ENCODE measurements around the gene OSBP2. TPM values are rescaled to one million over a fixed set of nuclear protein-coding genes. Genes with fewer than 3 reads are reported as not detected.

Gene OSBP2
- total and polyA plus RNA-seq, 10 of the 15 experiments (the other 5 are each of a cell fraction or from before 2014, with no cell fraction given), result 0.11 to 7.7 (median 3.6) TPM

GRCh38 chr22:30749849-30750248 is 55.2 kb downstream of the OSBP2 start:
- in situ Hi-C loops (cut with MboI), result loop anchor here (10.0 to 25.0 kb wide), 2 partner anchors 162 to 305 kb away; no protein-coding TSS in a partner anchor
- no peaks in the 10 kb centered on the region for H4K20me1 ChIP-seq (ENCODE audit: control insufficient read depth, insufficient read depth)
- BruUV-seq (replicated peaks), result no TSS peak
- 67% methylated on average over 6 of the region's 6 CpGs for WGBS (ENCODE audit: insufficient coverage, insufficient replicate concordance, low lambda C conversion rate, missing lambda C conversion rate)
- H3K4me1 ChIP-seq (ENCODE audit: control insufficient read depth, insufficient read depth, low read length), result peaks cover 15% of the 10 kb centered on the region
- ChIA-PET POLR2A (interaction anchor here (0.6 kb wide), 1 partner anchor 121 kb away, joined by 3 read pairs; no protein-coding TSS in a partner anchor), CTCF (interaction anchor here (1.2 kb wide), 1 partner anchor 115 kb away, joined by 7 read pairs; the partner anchor contains the start of gene SLC35E4), SMC1A (ENCODE audit: uncharacterized antibody, unreplicated experiment) (interaction anchor here (0.7 to 1.2 kb wide), 2 partner anchors 52 to 422 kb away, joined by 3 read pairs; no protein-coding TSS in a partner anchor), RAD21 (ENCODE audit: unreplicated experiment) (no interaction called here)
- no peak overlapping the region for H2AFZ ChIP-seq (ENCODE audit: control insufficient read depth, low read depth, low read length)
- no peak overlapping the region for H3K4me2 ChIP-seq (ENCODE audit: control insufficient read depth, insufficient read depth)
- intact Hi-C loops (cut with micrococcal nuclease; ENCODE audit: unreplicated experiment), result no loop called here
- no peak overlapping the region for H3K9ac ChIP-seq (ENCODE audit: control insufficient read depth, insufficient read depth, low read length)
- H3K4me3 ChIP-seq, result no peak overlapping the region
- ATAC-seq, result no peak
- no peaks in the 10 kb centered on the region for H3K79me2 ChIP-seq (ENCODE audit: control insufficient read depth, insufficient read depth, low read length)
- TF ChIP-seq ZNF274 (IDR thresholded peaks at IDR 0.05; ENCODE audit: insufficient read depth, insufficient read length), result no peak
- TF ChIP-seq RCOR1 (conservative IDR thresholded peaks at IDR 0.05; ENCODE audit: low read depth, low read length), result no peak
- DNase-seq (ENCODE audit: low read depth, low spot score), result no peak
- no peaks in the 10 kb centered on the region for H3K9me3 ChIP-seq (replicated peaks; ENCODE audit: control insufficient read depth, insufficient read depth, low read length)
- no peaks in the 10 kb centered on the region for H3K27me3 ChIP-seq (replicated peaks in 1 of 2; ENCODE audit: control insufficient read depth in 2 of 2, insufficient read depth in 2 of 2, low read length in 1 of 2)
- no peak for FAIRE-seq
- H3K27ac ChIP-seq (ENCODE audit: control insufficient read depth, insufficient read depth), result no peak overlapping the region
- no peaks in the 10 kb centered on the region for H3K36me3 ChIP-seq (ENCODE audit: control insufficient read depth in 2 of 2, insufficient read depth in 2 of 2, low read length in 1 of 2)

GRCh38 chr22:30751529-30751928 is 56.9 kb downstream of the OSBP2 start:
- Histone ChIP-seq H4K20me1 (ENCODE audit: control insufficient read depth, insufficient read depth) (no peaks in the 10 kb centered on the region), H2AFZ (ENCODE audit: control insufficient read depth, low read depth, low read length) (no peak overlapping the region), H3K9ac (ENCODE audit: control insufficient read depth, insufficient read depth, low read length) (no peak overlapping the region), H3K27ac (ENCODE audit: control insufficient read depth, insufficient read depth) (no peak overlapping the region), H3K79me2 (ENCODE audit: control insufficient read depth, insufficient read depth, low read length) (no peaks in the 10 kb centered on the region), H3K4me2 (ENCODE audit: control insufficient read depth, insufficient read depth) (no peak overlapping the region), H3K36me3 (ENCODE audit: control insufficient read depth in 2 of 2, insufficient read depth in 2 of 2, low read length in 1 of 2) (no peaks in the 10 kb centered on the region), H3K4me1 (ENCODE audit: control insufficient read depth, insufficient read depth, low read length) (peaks cover 3% of the 10 kb centered on the region; the same call in 1 of the 2 replicates), H3K9me3 (replicated peaks; ENCODE audit: control insufficient read depth, insufficient read depth, low read length) (no peaks in the 10 kb centered on the region), H3K27me3 (replicated peaks in 1 of 2; ENCODE audit: control insufficient read depth in 2 of 2, insufficient read depth in 2 of 2, low read length in 1 of 2) (no peaks in the 10 kb centered on the region), H3K4me3 (no peak overlapping the region)
- 80% methylated on average over 10 of the region's 10 CpGs for WGBS (ENCODE audit: insufficient coverage, insufficient replicate concordance, low lambda C conversion rate, missing lambda C conversion rate)
- in situ Hi-C loops (cut with MboI) (loop anchor here (10.0 to 25.0 kb wide), 2 partner anchors 161 to 307 kb away; no protein-coding TSS in a partner anchor), intact Hi-C loops (cut with micrococcal nuclease; ENCODE audit: unreplicated experiment) (no loop called here)
- no TSS peak for BruUV-seq (replicated peaks)
- SMC1A ChIA-PET (ENCODE audit: uncharacterized antibody, unreplicated experiment), result no interaction called here
- CTCF ChIA-PET, result interaction anchor here (8.0 kb wide), 1 partner anchor 117 kb away, joined by 243 read pairs; the partner anchor contains the start of gene SLC35E4
- DNase-seq (ENCODE audit: low read depth, low spot score) (no peak), FAIRE-seq (no peak), ATAC-seq (no peak)
- POLR2A ChIA-PET, result no interaction called here
- RAD21 ChIA-PET (ENCODE audit: unreplicated experiment), result interaction anchor here (4.9 kb wide), 1 partner anchor 117 kb away, joined by 165 read pairs; the partner anchor contains the start of gene SLC35E4
- no peak for TF ChIP-seq CUX1 (IDR thresholded peaks at IDR 0.05; ENCODE audit: insufficient replicate concordance, low read depth, low read length)
- no peak for TF ChIP-seq ZNF217 (IDR thresholded peaks at IDR 0.05)
- no peak for TF ChIP-seq NBN (IDR thresholded peaks at IDR 0.05)
